Fibroblast of gingiva (primary cell): Measurements from ENCODE around the gene PLD5.
"Not testable (repeated sequence)": the region's sequence is repeated elsewhere in the genome, so short reads cannot be mapped to it uniquely, and the experiment has no call there.

ENCODE experiments used
- DNase-seq: peaks from one replicate; pipeline ENCODE4 v3.0.0-alpha.2; 2011; ENCODE audit warnings: low read depth

The PLD5 gene

GRCh38 chr1:242425232-242425631 is 99.3 kb downstream of the PLD5 start:
- no peak for DNase-seq

GRCh38 chr1:242416657-242417056 is 107.8 kb downstream of the PLD5 start:
- DNase-seq, result no peak

GRCh38 chr1:242412921-242413320 is 111.6 kb downstream of the PLD5 start:
- no peak for DNase-seq

- no peak for DNase-seq
Measured at GRCh38 chr1:242411901-242412300, 112.6 kb downstream of the PLD5 start.

GRCh38 chr1:242405947-242406346 is 118.5 kb downstream of the PLD5 start:
- DNase-seq, result no peak

GRCh38 chr1:242404296-242404695 is 120.2 kb downstream of the PLD5 start:
- DNase-seq, result no peak

GRCh38 chr1:242402956-242403355 is 121.5 kb downstream of the PLD5 start:
- no peak for DNase-seq

- no peak for DNase-seq
Measured at GRCh38 chr1:242401937-242402336, 122.6 kb downstream of the PLD5 start.

GRCh38 chr1:242398351-242398750 is 126.1 kb downstream of the PLD5 start:
- no peak for DNase-seq

GRCh38 chr1:242391896-242392295 is 132.6 kb downstream of the PLD5 start:
- no peak for DNase-seq

- DNase-seq, result not testable (repeated sequence)
Measured at GRCh38 chr1:242376121-242376520, 148.4 kb downstream of the PLD5 start.

GRCh38 chr1:242350446-242350845 is 174.1 kb downstream of the PLD5 start:
- DNase-seq, result not testable (repeated sequence)

GRCh38 chr1:242349636-242350035 is 174.9 kb downstream of the PLD5 start:
- no peak for DNase-seq

- not testable (repeated sequence) for DNase-seq
Measured at GRCh38 chr1:242330865-242331264, 193.6 kb downstream of the PLD5 start.

- not testable (repeated sequence) for DNase-seq
Measured at GRCh38 chr1:242327381-242327780, 197.1 kb downstream of the PLD5 start.

- not testable (repeated sequence) for DNase-seq
Measured at GRCh38 chr1:242321981-242322380, 202.5 kb downstream of the PLD5 start.

GRCh38 chr1:242318140-242318539 is 206.4 kb downstream of the PLD5 start:
- no peak for DNase-seq

GRCh38 chr1:242314865-242315264 is 209.6 kb downstream of the PLD5 start:
- not testable (repeated sequence) for DNase-seq

GRCh38 chr1:242314085-242314649 is 210.3 kb downstream of the PLD5 start:
- not testable (repeated sequence) for DNase-seq

- not testable (repeated sequence) for DNase-seq
Measured at GRCh38 chr1:242308681-242309080, 215.8 kb downstream of the PLD5 start.

- not testable (repeated sequence) for DNase-seq
Measured at GRCh38 chr1:242293781-242294180, 230.7 kb downstream of the PLD5 start.

- not testable (repeated sequence) for DNase-seq
Measured at GRCh38 chr1:242288067-242288466, 236.4 kb downstream of the PLD5 start.

- not testable (repeated sequence) for DNase-seq
Measured at GRCh38 chr1:242282758-242283485, 241.6 kb downstream of the PLD5 start.

- DNase-seq, result not testable (repeated sequence)
Measured at GRCh38 chr1:242278406-242278805, 246.1 kb downstream of the PLD5 start.
